A549 (cell line): ENCODE measurements around the gene CACNB3. TPM values are rescaled to one million over a fixed set of nuclear protein-coding genes. Genes with fewer than 3 reads are reported as not detected.
"Not testable (repeated sequence)": the region's sequence is repeated elsewhere in the genome, so short reads cannot be mapped to it uniquely, and the experiment has no call there.

Source experiments
- ATAC-seq, 2 experiments: fragments of 200-7000 bp in 1 of 2; fragments of >200 bp in 1 of 2; cut with Nextera tagmentation in 1 of 2; cut with Tn5 transposase in 1 of 2; 3 replicates each; pipeline versions ENCODE4 v1.8.0 to v1.9.1; 2018 to 2020; ENCODE audit warnings: mild to moderate bottlenecking in 1 of 2, moderate library complexity in 1 of 2
- CTCF ChIA-PET: fragments of 300-600 bp; sonication (Branson Sonifier 250); formaldehyde crosslinking; extraction: SDS; loops from one replicate; lab custom pipeline; 2021; ENCODE audit warnings: antibody characterized with exemption, inconsistent platforms; lab: Yijun Ruan, JAX
- POLR2A ChIA-PET: fragments of 350-600 bp; formaldehyde crosslinking; extraction: SDS; loops from one replicate; lab custom pipeline; 2021; ENCODE audit warnings: antibody characterized with exemption, inconsistent platforms; lab: Yijun Ruan, JAX
- DNase-seq, 2 experiments: peaks; one replicate each; pipeline versions ENCODE4 v3.0.0 to v3.0.0-alpha.2; 2011 to 2016; ENCODE audit warnings: low read depth in 1 of 2, low spot score in 1 of 2
- FAIRE-seq: peaks from 2 replicates; lab custom pipeline; 2011; peaks lifted over from hg19 to GRCh38; lab: Jason Lieb, UNC
- H3K27ac ChIP-seq, 2 experiments: fragments of >200 bp; sonication (Bioruptor Twin); formaldehyde crosslinking; 3 replicates each; pipeline ENCODE4 v1.5.1; 2016 to 2017
- H3K4me1 ChIP-seq: fragments of >200 bp; sonication (Bioruptor Twin); formaldehyde crosslinking; 3 replicates; pipeline ENCODE4 v1.6.1; 2016
- H3K4me2 ChIP-seq: fragments of >200 bp; sonication (Bioruptor Twin); formaldehyde crosslinking; 3 replicates; pipeline ENCODE4 v1.6.1; 2016
- H3K4me3 ChIP-seq: fragments of >200 bp; sonication (Bioruptor Twin); formaldehyde crosslinking; 3 replicates; pipeline ENCODE4 v1.5.1; 2016
- H3K9me3 ChIP-seq: fragments of >200 bp; sonication (Bioruptor Twin); formaldehyde crosslinking; 3 replicates; pipeline ENCODE4 v1.6.1; 2016
- CEBPB ChIP-seq, 2 experiments: fragments of >200 bp in 1 of 2; sonication (Bioruptor Twin) in 1 of 2; formaldehyde crosslinking in 1 of 2; IDR thresholded peaks; 2 replicates each; pipeline ENCODE4 v1.6.1; 2012 to 2016
- EHMT2 ChIP-seq: fragments of 200-600 bp; sonication (generic); IDR thresholded peaks from 2 replicates; pipeline ENCODE4 v1.6.1; 2016; ENCODE audit warnings: antibody characterized with exemption, low read depth, mild to moderate bottlenecking, moderate library complexity
- FOSB ChIP-seq: fragments of 250-450 bp; sonication (Bioruptor Pico); IDR thresholded peaks from 2 replicates; pipeline ENCODE4 v1.5.0; 2020; ENCODE audit warnings: mild to moderate bottlenecking, moderate library complexity
- FOSL2 ChIP-seq, 2 experiments: fragments of 450-650 bp in 1 of 2; fragments of >200 bp in 1 of 2; sonication (Bioruptor Twin) in 1 of 2; formaldehyde crosslinking; IDR thresholded peaks; 2 replicates each; pipeline versions ENCODE4 v1.5.0 to v1.6.1; 2016 to 2020; ENCODE audit warnings: mild to moderate bottlenecking in 1 of 2, moderate library complexity in 1 of 2
- GATA3 ChIP-seq: IDR thresholded peaks from 2 replicates; pipeline ENCODE4 v1.6.1; 2012; ENCODE audit warnings: borderline replicate concordance
- KDM1A ChIP-seq: fragments of 200-600 bp; sonication (generic); IDR thresholded peaks from 2 replicates; pipeline ENCODE4 v1.6.1; 2016; ENCODE audit warnings: low read depth, mild to moderate bottlenecking
- NPAS2 ChIP-seq: fragments of 250-450 bp; sonication (Bioruptor Pico); IDR thresholded peaks from 2 replicates; pipeline ENCODE4 v1.8.0; 2022; ENCODE audit warnings: mild to moderate bottlenecking, moderate library complexity, borderline replicate concordance
- NR3C1 ChIP-seq: fragments of >200 bp; sonication (Bioruptor Twin); formaldehyde crosslinking; IDR thresholded peaks from 3 replicates; pipeline ENCODE4 v1.6.1; 2017
- POLR2A ChIP-seq: IDR thresholded peaks from 2 replicates; pipeline ENCODE4 v1.6.1; 2012; ENCODE audit warnings: mild to moderate bottlenecking, low read length
- POLR2AphosphoS2 ChIP-seq: conservative IDR thresholded peaks from 2 replicates; pipeline ENCODE4 v1.6.1; 2012; ENCODE audit warnings: low read length, improper control_type of control experiment, inconsistent platforms
- ZSCAN20 ChIP-seq: fragments of 250-450 bp; sonication (Bioruptor Pico); IDR thresholded peaks from 2 replicates; pipeline ENCODE4 v1.8.0; 2022; ENCODE audit warnings: mild to moderate bottlenecking, moderate library complexity
- WGBS: methylation state at CpG from one replicate; pipeline ENCODE4 v1.1.6; 2017; ENCODE audit errors: missing lambda C conversion rate; 5-methylcytosine and 5-hydroxymethylcytosine counted together
- polyA plus RNA-seq, 4 experiments: library from polyadenylated mRNA; depleted of rRNA in 3 of 4; stranded (reverse); fragments of >200 nt; fragmentation: RNase III in 1 of 4; extraction: RNeasy Plus Mini Kit Qiagen cat#74134 plus additional on column Dnase treatment in 1 of 4; gene quantifications; 2 replicates in 3 of 4; 3 replicates in 1 of 4; pipeline ENCODE4 v1.2.3, GENCODE V29; 2011 to 2017
- TF ChIP-seq, protein P1 (sequence below): fragments of 250-450 bp; sonication (Bioruptor Pico); IDR thresholded peaks from 2 replicates; pipeline ENCODE4 v1.5.0; 2021; ENCODE audit warnings: mild to moderate bottlenecking, moderate library complexity, borderline replicate concordance

Gene CACNB3
- polyA plus RNA-seq, 2 of the 4 experiments (the other 2 are of a cell fraction): 12.9 to 23.9 TPM

DNA sequence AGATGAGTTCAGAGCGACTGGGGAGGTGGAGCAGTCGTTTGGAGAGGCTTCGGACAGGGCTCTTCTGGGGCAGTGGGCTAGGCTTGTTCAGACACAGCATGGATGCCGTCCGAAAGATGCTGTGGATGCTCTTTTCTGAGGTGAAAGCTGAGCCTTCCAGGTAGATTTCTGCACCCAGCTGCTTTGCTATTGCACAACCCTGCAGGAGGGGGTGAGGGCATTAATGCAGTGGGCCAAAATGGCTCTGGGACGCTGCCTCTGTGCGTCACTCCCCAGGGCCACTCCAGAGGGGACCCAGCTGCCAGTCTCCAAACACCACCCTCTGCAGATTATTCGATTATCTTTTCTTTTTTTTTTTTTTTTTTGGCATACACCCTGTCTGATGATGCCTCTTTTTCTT is 39.7 kb downstream of the CACNB3 start:
- ChIA-PET CTCF (interaction anchor here (0.9 to 25.5 kb wide), 5 partner anchors 19 to 130 kb away, joined by 3 to 1365 read pairs (median 15); partner anchors contain the start of genes FKBP11 and RND1), POLR2A (interaction anchor here (1.1 to 3.2 kb wide), 2 partner anchors 8 to 25 kb away, joined by 3 to 35 read pairs; partner anchors contain the start of gene RND1)
- H3K27ac ChIP-seq: no peak overlapping the region
- peaks cover 34% of the 10 kb centered on the region for H3K4me1 ChIP-seq
- TF ChIP-seq POLR2A: no peak
- TF ChIP-seq CEBPB (IDR thresholded peaks at IDR 0.05): peak in 1 of 2 experiments; percentile 35; a peak in 1 of 4 replicates
- peak; percentile 32; the same call in 1 of the 2 replicates for TF ChIP-seq POLR2AphosphoS2
- 78% methylated on average over 8 of the region's 8 CpGs for WGBS
- H3K4me3 ChIP-seq: no peak overlapping the region
- no peaks in the 10 kb centered on the region for H3K9me3 ChIP-seq
- no peak for FAIRE-seq
- no peak for ATAC-seq
- DNase-seq: no peak
- H3K4me2 ChIP-seq: no peak overlapping the region

DNA sequence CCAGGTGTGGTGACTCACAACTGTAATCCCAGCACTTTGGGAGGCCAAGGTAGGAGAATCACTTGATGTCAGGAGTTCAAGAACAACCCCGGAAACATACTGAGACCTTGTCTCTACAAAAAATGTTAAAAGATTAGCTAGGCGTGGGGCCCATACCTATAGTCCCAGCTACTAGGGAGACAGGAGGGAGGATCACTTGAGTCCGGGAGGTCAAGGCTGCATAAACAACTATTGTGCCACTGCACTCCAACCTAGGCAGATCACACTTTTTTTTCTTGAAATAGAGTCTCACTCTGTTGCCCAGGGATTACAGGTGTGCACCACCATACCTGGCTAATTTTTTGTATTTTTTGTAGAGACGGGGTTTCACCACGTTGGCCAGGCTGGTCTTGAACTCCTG is 41.3 kb downstream of the CACNB3 start:
- ChIA-PET CTCF (interaction anchor here (0.6 to 25.5 kb wide), 7 partner anchors 17 to 137 kb away, joined by 3 to 1365 read pairs (median 11); partner anchors contain the start of genes FKBP11 and RND1), POLR2A (interaction anchor here (1.2 kb wide), 1 partner anchor 24 kb away, joined by 3 read pairs; no protein-coding TSS in a partner anchor)
- FAIRE-seq (no peak), DNase-seq (no peak), ATAC-seq (no peak)
- Histone ChIP-seq H3K4me2 (no peak overlapping the region), H3K9me3 (no peaks in the 10 kb centered on the region), H3K4me1 (peaks cover 44% of the 10 kb centered on the region), H3K27ac (no peak overlapping the region), H3K4me3 (no peak overlapping the region)
- 91% methylated on average over 5 of the region's 5 CpGs for WGBS
- TF ChIP-seq FOSL2 (IDR thresholded peaks at IDR 0.05) (no peak), FOSL2 (CRISPR knock-in tag; IDR thresholded peaks at IDR 0.05) (0 out of 2 replicates have a peak, but pooled peaks have one; percentile 14), GATA3 (no peak)
- TF ChIP-seq, all 56 proteins: peak for 1

GRCh38 chr12:48860236-48860635 is 41.9 kb downstream of the CACNB3 start:
- DNase-seq, FAIRE-seq, H3K4me3 ChIP-seq, H3K27ac ChIP-seq, ATAC-seq, H3K9me3 ChIP-seq: not testable (repeated sequence)
- POLR2A ChIA-PET: interaction anchor here (1.0 to 1.2 kb wide), 2 partner anchors 24 to 30 kb away, joined by 3 to 4 read pairs; no protein-coding TSS in a partner anchor
- Histone ChIP-seq H3K4me1 (peaks cover 44% of the 10 kb centered on the region), H3K4me2 (peak overlapping the region; percentile 84; the same call in 1 of the 3 replicates)
- 93% methylated on average over 5 of the region's 5 CpGs for WGBS
- CTCF ChIA-PET: interaction anchor here (0.6 to 33.1 kb wide), 8 partner anchors 2 to 137 kb away, joined by 3 to 1365 read pairs (median 13); partner anchors contain the start of genes DDX23, FKBP11 and RND1

- CTCF ChIA-PET: interaction anchor here (1.9 to 33.1 kb wide), 4 partner anchors 1 to 69 kb away, joined by 11 to 1365 read pairs (median 838); partner anchors contain the start of genes DDX23, FKBP11 and RND1
- 30% methylated on average over 2 of the region's 2 CpGs for WGBS
- H3K4me2 ChIP-seq: peak overlapping the region; percentile 84
- ATAC-seq: no peak
- no peaks in the 10 kb centered on the region for H3K9me3 ChIP-seq
- TF ChIP-seq POLR2AphosphoS2 (peak; percentile 68; the same call in 1 of the 2 replicates), FOSL2 (IDR thresholded peaks at IDR 0.05) (no peak), FOSL2 (CRISPR knock-in tag; IDR thresholded peaks at IDR 0.05) (0 out of 2 replicates have a peak, but pooled peaks have one; percentile 15), FOSB (CRISPR knock-in tag) (0 out of 2 replicates have a peak, but pooled peaks have one; percentile 31), ZSCAN20 (no peak)
- no peak overlapping the region for H3K4me3 ChIP-seq
- no peak for DNase-seq
- no peak for FAIRE-seq
- POLR2A ChIA-PET: interaction anchor here (0.6 to 1.8 kb wide), 3 partner anchors 8 to 29 kb away, joined by 3 to 6 read pairs (median 4); partner anchors contain the start of gene DDX23
- peak overlapping the region in 1 of 2 experiments; percentile 72; a peak in 4 of 6 replicates for H3K27ac ChIP-seq
- peaks cover 46% of the 10 kb centered on the region for H3K4me1 ChIP-seq
Measured at GRCh38 chr12:48861111-48861510, 42.8 kb downstream of the CACNB3 start.

GRCh38 chr12:48862760-48863159 is 44.5 kb downstream of the CACNB3 start:
- no peaks in the 10 kb centered on the region for H3K9me3 ChIP-seq
- ChIA-PET POLR2A (interaction anchor here (5.5 kb wide), 1 partner anchor 19 kb away, joined by 157 read pairs; no protein-coding TSS in a partner anchor), CTCF (interaction anchor here (1.3 to 33.1 kb wide), 5 partner anchors 1 to 132 kb away, joined by 4 to 1365 read pairs (median 311); partner anchors contain the start of genes DDX23, FKBP11 and RND1)
- FAIRE-seq: no peak
- H3K27ac ChIP-seq: peak overlapping the region in 1 of 2 experiments; percentile 86; a peak in 1 of 6 replicates
- H3K4me1 ChIP-seq: peaks cover 53% of the 10 kb centered on the region
- TF ChIP-seq KDM1A: no peak
- TF ChIP-seq POLR2AphosphoS2: 0 out of 2 replicates have a peak, but pooled peaks have one; percentile 35
- TF ChIP-seq, protein P1, sequence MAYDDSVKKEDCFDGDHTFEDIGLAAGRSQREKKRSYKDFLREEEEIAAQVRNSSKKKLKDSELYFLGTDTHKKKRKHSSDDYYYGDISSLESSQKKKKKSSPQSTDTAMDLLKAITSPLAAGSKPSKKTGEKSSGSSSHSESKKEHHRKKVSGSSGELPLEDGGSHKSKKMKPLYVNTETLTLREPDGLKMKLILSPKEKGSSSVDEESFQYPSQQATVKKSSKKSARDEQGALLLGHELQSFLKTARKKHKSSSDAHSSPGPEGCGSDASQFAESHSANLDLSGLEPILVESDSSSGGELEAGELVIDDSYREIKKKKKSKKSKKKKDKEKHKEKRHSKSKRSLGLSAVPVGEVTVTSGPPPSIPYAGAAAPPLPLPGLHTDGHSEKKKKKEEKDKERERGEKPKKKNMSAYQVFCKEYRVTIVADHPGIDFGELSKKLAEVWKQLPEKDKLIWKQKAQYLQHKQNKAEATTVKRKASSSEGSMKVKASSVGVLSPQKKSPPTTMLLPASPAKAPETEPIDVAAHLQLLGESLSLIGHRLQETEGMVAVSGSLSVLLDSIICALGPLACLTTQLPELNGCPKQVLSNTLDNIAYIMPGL (CRISPR knock-in tag): no peak
- no peak for TF ChIP-seq NPAS2 (CRISPR knock-in tag)
- TF ChIP-seq EHMT2: no peak
- no peak for TF ChIP-seq NR3C1
- H3K4me2 ChIP-seq: peak overlapping the region; percentile 84
- H3K4me3 ChIP-seq: peak overlapping the region; percentile 68
- WGBS: 75% methylated on average over 5 of the region's 5 CpGs
- no peak for DNase-seq
- ATAC-seq: no peak
